Astrocyte of the cerebellum (primary cell): ENCODE measurements around the gene CDH12.
"Not testable (repeated sequence)": the region's sequence is repeated elsewhere in the genome, so short reads cannot be mapped to it uniquely, and the experiment has no call there.

Source experiments
- DNase-seq: peaks from one replicate; pipeline ENCODE4 v3.0.0-alpha.2; 2011; ENCODE audit warnings: low read depth
- H3K4me3 ChIP-seq: 2 replicates; pipeline ENCODE4 v1.5.1; 2011; ENCODE audit warnings: mild to moderate bottlenecking, low read depth, low read length, moderate library complexity
- CTCF ChIP-seq: IDR thresholded peaks from 2 replicates; pipeline ENCODE4 v1.5.1; 2012; ENCODE audit warnings: low read length, low read depth, moderate library complexity, mild to moderate bottlenecking; ENCODE audit errors: missing control alignments
- in situ Hi-C: cut with HindIII; loops from 2 replicates; pipeline ENCODE4 v1.10.0; 2017; ENCODE audit warnings: low sequenced_read_pairs

CDH12 gene

GRCh38 chr5:22319798-22320197, 533.3 kb downstream of the CDH12 start:
- H3K4me3 ChIP-seq = no peak overlapping the region
- peak; percentile 5 for TF ChIP-seq CTCF
- in situ Hi-C loops = no loop called here
- DNase-seq = no peak

- no peak overlapping the region for H3K4me3 ChIP-seq
- in situ Hi-C loops = no loop called here
- no peak for DNase-seq
- no peak for TF ChIP-seq CTCF
Measured at GRCh38 chr5:22316294-22316693, 536.9 kb downstream of the CDH12 start.

GRCh38 chr5:22315052-22315451, 538.1 kb downstream of the CDH12 start:
- DNase-seq, H3K4me3 ChIP-seq, in situ Hi-C loops: not testable (repeated sequence)

GRCh38 chr5:22314548-22314947, 538.6 kb downstream of the CDH12 start:
- H3K4me3 ChIP-seq = no peak overlapping the region
- TF ChIP-seq CTCF = no peak
- DNase-seq = no peak
- in situ Hi-C loops = no loop called here

- H3K4me3 ChIP-seq = no peak overlapping the region
- DNase-seq = no peak
- in situ Hi-C loops = no loop called here
- no peak for TF ChIP-seq CTCF
Measured at GRCh38 chr5:22306011-22306410, 547.1 kb downstream of the CDH12 start.

- no peak overlapping the region for H3K4me3 ChIP-seq
- no peak for DNase-seq
- TF ChIP-seq CTCF = no peak
- in situ Hi-C loops = no loop called here
Measured at GRCh38 chr5:22295832-22296231, 557.3 kb downstream of the CDH12 start.

- no peak for DNase-seq
- H3K4me3 ChIP-seq = no peak overlapping the region
- in situ Hi-C loops = no loop called here
- TF ChIP-seq CTCF = no peak
Measured at GRCh38 chr5:22293147-22293546, 560.0 kb downstream of the CDH12 start.
